Kidney epithelial cell (primary cell): ENCODE measurements around the gene HPS4. TPM values are rescaled to one million over a fixed set of nuclear protein-coding genes. Genes with fewer than 3 reads are reported as not detected.

Experiments
- DNase-seq: peaks from one replicate; pipeline ENCODE4 v3.0.0-alpha.2; 2010; ENCODE audit warnings: low read depth
- H3K27me3 ChIP-seq: 2 replicates; pipeline ENCODE4 v1.6.0; 2011; ENCODE audit warnings: low read length; ENCODE audit not compliant: control insufficient read depth, insufficient read depth
- H3K36me3 ChIP-seq: 2 replicates; pipeline ENCODE4 v1.5.1; 2011; ENCODE audit warnings: low read length; ENCODE audit not compliant: control insufficient read depth, insufficient read depth
- H3K4me3 ChIP-seq: 2 replicates; pipeline ENCODE4 v1.5.1; 2011; ENCODE audit warnings: low read depth, mild to moderate bottlenecking, control low read depth, low read length
- total RNA-seq: library from RNA; depleted of rRNA; stranded (reverse); fragments of >200 nt; gene quantifications from 2 replicates; pipeline ENCODE4 v1.2.3, GENCODE V29; 2015
- TF ChIP-seq, protein P1 (sequence below): IDR thresholded peaks from 2 replicates; pipeline ENCODE4 v1.5.1; 2011; ENCODE audit warnings: mild to moderate bottlenecking, moderate library complexity, low read length, control low read depth, inconsistent platforms; ENCODE audit not compliant: insufficient read depth, poor library complexity, severe bottlenecking

Gene HPS4
- total RNA-seq, 1 donor from 2014 or later, result 43.9 TPM

DNA sequence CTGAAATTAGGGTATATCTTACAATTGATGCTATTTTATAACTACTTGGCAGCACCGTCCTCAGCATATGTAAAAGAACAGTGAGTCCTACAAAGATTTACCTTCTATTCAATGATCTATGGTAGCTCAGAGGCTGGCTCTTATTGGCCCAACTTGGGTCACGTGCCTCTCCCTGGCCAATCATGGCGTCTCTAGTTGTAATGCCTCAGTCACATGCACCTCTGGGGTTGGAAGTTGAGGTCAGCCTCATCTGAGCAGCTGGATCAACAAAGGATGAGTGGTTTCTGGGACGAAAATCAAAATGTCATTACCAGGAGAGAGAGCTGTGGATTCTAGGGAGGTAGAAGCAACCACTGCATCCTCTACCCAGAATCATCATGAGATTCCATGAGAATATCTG, 77.5 kb downstream of the HPS4 start:
- no peak for DNase-seq
- Histone ChIP-seq H3K36me3 (no peaks in the 10 kb centered on the region), H3K4me3 (no peak overlapping the region), H3K27me3 (peaks cover 5% of the 10 kb centered on the region)
- TF ChIP-seq, protein P1, sequence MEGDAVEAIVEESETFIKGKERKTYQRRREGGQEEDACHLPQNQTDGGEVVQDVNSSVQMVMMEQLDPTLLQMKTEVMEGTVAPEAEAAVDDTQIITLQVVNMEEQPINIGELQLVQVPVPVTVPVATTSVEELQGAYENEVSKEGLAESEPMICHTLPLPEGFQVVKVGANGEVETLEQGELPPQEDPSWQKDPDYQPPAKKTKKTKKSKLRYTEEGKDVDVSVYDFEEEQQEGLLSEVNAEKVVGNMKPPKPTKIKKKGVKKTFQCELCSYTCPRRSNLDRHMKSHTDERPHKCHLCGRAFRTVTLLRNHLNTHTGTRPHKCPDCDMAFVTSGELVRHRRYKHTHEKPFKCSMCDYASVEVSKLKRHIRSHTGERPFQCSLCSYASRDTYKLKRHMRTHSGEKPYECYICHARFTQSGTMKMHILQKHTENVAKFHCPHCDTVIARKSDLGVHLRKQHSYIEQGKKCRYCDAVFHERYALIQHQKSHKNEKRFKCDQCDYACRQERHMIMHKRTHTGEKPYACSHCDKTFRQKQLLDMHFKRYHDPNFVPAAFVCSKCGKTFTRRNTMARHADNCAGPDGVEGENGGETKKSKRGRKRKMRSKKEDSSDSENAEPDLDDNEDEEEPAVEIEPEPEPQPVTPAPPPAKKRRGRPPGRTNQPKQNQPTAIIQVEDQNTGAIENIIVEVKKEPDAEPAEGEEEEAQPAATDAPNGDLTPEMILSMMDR, result no peak

DNA sequence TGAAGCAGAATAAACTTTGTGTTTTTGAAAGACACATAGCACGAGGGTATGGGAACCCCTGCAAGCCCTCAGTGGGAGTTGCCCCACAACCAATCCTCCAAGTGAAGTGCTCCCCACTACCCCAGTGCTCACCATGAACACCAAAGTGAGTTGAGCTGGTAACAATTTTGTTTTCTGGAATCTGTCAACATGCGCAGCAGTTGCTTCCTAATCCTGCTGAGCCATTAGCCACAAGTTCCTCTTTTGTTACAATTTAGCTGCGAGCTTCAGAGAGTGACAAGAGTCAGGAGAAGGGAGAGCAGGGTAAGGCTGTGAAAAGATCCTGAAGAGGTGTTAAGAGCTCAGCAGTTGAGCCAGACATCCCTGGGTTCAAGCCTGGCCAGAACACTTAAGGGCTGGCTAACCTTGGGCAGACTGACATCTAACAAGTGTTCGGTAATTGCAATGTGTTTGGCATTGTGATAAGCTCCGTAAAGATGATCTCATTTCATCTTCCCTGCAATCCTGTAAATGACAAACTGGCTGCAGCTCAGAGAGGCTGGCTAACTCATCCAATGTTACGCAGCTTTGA, 78.6 kb downstream of the HPS4 start:
- DNase-seq, result no peak
- TF ChIP-seq, protein P1, result no peak
- Histone ChIP-seq H3K27me3 (peaks cover 5% of the 10 kb centered on the region), H3K4me3 (no peak overlapping the region), H3K36me3 (no peaks in the 10 kb centered on the region)

DNA sequence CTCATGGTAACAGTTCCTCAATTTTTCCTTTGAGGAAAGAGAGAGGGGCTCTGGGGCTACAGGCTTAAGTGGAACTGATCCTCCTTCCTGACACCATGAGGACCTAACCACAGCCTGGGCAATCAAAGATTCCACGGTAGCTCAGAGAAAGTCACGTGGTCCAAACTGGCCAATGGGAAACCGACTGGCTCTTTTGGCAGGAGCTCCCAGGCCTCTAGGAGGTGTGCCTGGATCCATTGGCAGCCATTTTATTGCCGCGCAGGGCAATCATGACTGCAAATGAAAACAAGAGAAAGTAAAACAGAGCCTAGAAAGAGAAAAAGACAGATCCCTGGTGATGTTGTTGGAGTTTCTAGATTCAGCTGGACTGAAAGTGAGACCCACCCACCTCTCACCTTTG, 81.9 kb downstream of the HPS4 start:
- TF ChIP-seq, protein P1, result no peak
- peaks cover 2% of the 10 kb centered on the region for H3K27me3 ChIP-seq
- H3K4me3 ChIP-seq, result no peak overlapping the region
- H3K36me3 ChIP-seq, result no peaks in the 10 kb centered on the region
- DNase-seq, result no peak

Other genes starting within 250 kb of the HPS4 start
- gene ASPHD2, start 54.5 kb downstream of the HPS4 start, total RNA-seq, result 10.6 and 16.3 TPM in 2 replicates
- 33.4 and 45.0 TPM in 2 replicates for gene SRRD, start 94 bp upstream of the HPS4 start, total RNA-seq
- 40.0 and 45.8 TPM in 2 replicates for gene TFIP11, start 28.7 kb upstream of the HPS4 start, total RNA-seq
- 26.2 and 33.4 TPM in 2 replicates for gene TPST2, start 106.3 kb upstream of the HPS4 start, total RNA-seq
- gene CRYBB1, start 134.2 kb upstream of the HPS4 start, total RNA-seq, result not detected in 2 replicates
- not detected in 2 replicates for gene CRYBA4, start 138.2 kb upstream of the HPS4 start, total RNA-seq
- gene MIAT, start 173.8 kb upstream of the HPS4 start, total RNA-seq, result 0.50 and 3.0 TPM in 2 replicates